Sigmoid colon (tissue), 7 donors: ENCODE measurements around the gene BOLL. TPM values are rescaled to one million over a fixed set of nuclear protein-coding genes. Genes with fewer than 3 reads are reported as not detected.

Source experiments
- DNase-seq: peaks from one replicate; pipeline ENCODE4 v3.0.0-alpha.2; 2019
- H3K27ac ChIP-seq, 4 donors: fragments of 200-600 bp; sonication (generic); one replicate each; pipeline ENCODE4 v1.5.1; 2016 to 2019; ENCODE audit warnings: mild to moderate bottlenecking in 1 of 4
- H3K27me3 ChIP-seq, 3 donors: fragments of 200-600 bp; sonication (generic); one replicate each; pipeline ENCODE4 v1.5.1; 2019; ENCODE audit warnings: mild to moderate bottlenecking in 1 of 3
- H3K36me3 ChIP-seq, 4 donors: fragments of 200-600 bp; sonication (generic); one replicate each; pipeline ENCODE4 v1.5.1; 2016 to 2019
- H3K4me1 ChIP-seq, 4 donors: fragments of 200-600 bp; sonication (generic); one replicate each; pipeline ENCODE4 v1.5.1; 2017 to 2019
- H3K4me3 ChIP-seq, 4 donors: fragments of 200-600 bp; sonication (generic); one replicate each; pipeline ENCODE4 v1.5.1; 2017 to 2019; ENCODE audit warnings: mild to moderate bottlenecking in 2 of 4, moderate library complexity in 1 of 4
- H3K9me3 ChIP-seq, 4 donors: fragments of 200-600 bp in 3 of 4; sonication (generic) in 3 of 4; one replicate each; pipeline versions ENCODE4 v1.5.1 to v1.6.1; 2013 to 2019
- CTCF ChIP-seq, 4 experiments: fragments of 450-650 bp in 3 of 4; fragments of 200-600 bp in 1 of 4; IDR thresholded peaks; one replicate each; pipeline ENCODE4 v1.5.1; 2016 to 2019; ENCODE audit warnings: antibody characterized with exemption in 4 of 4, mild to moderate bottlenecking in 3 of 4, moderate library complexity in 2 of 4
- EP300 ChIP-seq, 4 donors: sonication (generic); formaldehyde crosslinking; IDR thresholded peaks; one replicate each; pipeline ENCODE4 v1.6.1; 2017; ENCODE audit warnings: antibody characterized with exemption in 4 of 4
- POLR2A ChIP-seq, 2 donors: fragments of 450-650 bp; IDR thresholded peaks; one replicate each; pipeline ENCODE4 v1.6.1; 2016; ENCODE audit warnings: antibody characterized with exemption in 2 of 2, mild to moderate bottlenecking in 2 of 2, moderate library complexity in 2 of 2
- POLR2AphosphoS5 ChIP-seq, 4 donors: sonication (generic); formaldehyde crosslinking; IDR thresholded peaks; one replicate each; pipeline ENCODE4 v1.6.1; 2017; ENCODE audit warnings: antibody characterized with exemption in 4 of 4
- WGBS, 2 donors: extraction: QIAGEN DNeasy Blood & Tissue Kit; methylation state at CpG; one replicate each; pipeline ENCODE4 v1.1.7; 2013; 5-methylcytosine and 5-hydroxymethylcytosine counted together
- intact Hi-C: fragments of 100-400 bp; cut with DNase I; formaldehyde crosslinking; loops from one replicate; pipeline ENCODE4 v1.15.1; 2023
- polyA plus RNA-seq, 3 donors: library from polyadenylated mRNA; stranded (reverse); fragments of 200-250 nt; gene quantifications; one replicate each; pipeline ENCODE4 v1.2.3, GENCODE V29; 2013
- total RNA-seq, 4 donors: library from RNA; depleted of rRNA; stranded (reverse); fragments of >200 nt; gene quantifications; one replicate each; pipeline ENCODE4 v1.1.0, GENCODE V29; 2016
- donor health status: healthy with polysubstance abuse.
- donor health status: Bipolar disorder and iron deficiency.
- donor health status: healthy.

Gene BOLL
- total and polyA plus RNA-seq, 7 donors, result not detected

- DNase-seq, result peak; percentile 97
- TF ChIP-seq POLR2AphosphoS5 (IDR thresholded peaks at IDR 0.05) (peak; percentile 35 to 91 (median 65)), EP300 (IDR thresholded peaks at IDR 0.05) (no peak)
- Histone ChIP-seq H3K4me1 (peaks cover 0 to 48% (median 30%) of the 10 kb centered on the region in 4 donors), H3K9me3 (no peaks in the 10 kb centered on the region), H3K4me3 (peak within 1 kb of the TSS; percentile 51 to 95 (median 68)), H3K27ac (peak within 1 kb of the TSS; percentile 77 to 86 (median 84)), H3K36me3 (no peaks in the 10 kb centered on the region), H3K27me3 (no peaks in the 10 kb centered on the region)
- WGBS, 2 donors, result 0 to 1% methylated on average over 50 of the region's 50 CpGs
- intact Hi-C loops, result loop anchor here (2.0 to 10.0 kb wide), 4 partner anchors 97 to 1661 kb away; no protein-coding TSS in a partner anchor
Measured at GRCh38 chr2:197804049-197804757, 19.1 kb upstream of the BOLL start, which contains the start of gene PLCL1. Gene PLCL1 (plus strand): TSS chr2:197804593.

GRCh38 chr2:197803033-197803444, 17.9 kb upstream of the BOLL start:
- Histone ChIP-seq H3K27me3 (no peaks in the 10 kb centered on the region), H3K4me1 (peaks cover 0 to 37% (median 25%) of the 10 kb centered on the region in 4 donors), H3K4me3 (no peak overlapping the region), H3K36me3 (no peaks in the 10 kb centered on the region), H3K9me3 (no peaks in the 10 kb centered on the region), H3K27ac (peak overlapping the region in 3 of 4 donors; percentile 57 to 86 (median 86))
- TF ChIP-seq CTCF (IDR thresholded peaks at IDR 0.05) (peak; percentile 60 to 84 (median 74)), EP300 (IDR thresholded peaks at IDR 0.05) (no peak)
- intact Hi-C loops, result loop anchor here (1.0 to 10.0 kb wide), 3 partner anchors 252 to 1662 kb away; no protein-coding TSS in a partner anchor
- WGBS, 2 donors, result 21 to 26% methylated on average over 2 of the region's 2 CpGs
- no peak for DNase-seq

GRCh38 chr2:197801033-197801432, 15.9 kb upstream of the BOLL start:
- Histone ChIP-seq H3K9me3 (no peaks in the 10 kb centered on the region), H3K36me3 (no peaks in the 10 kb centered on the region), H3K4me1 (peaks cover 0 to 18% (median 11%) of the 10 kb centered on the region in 4 donors), H3K4me3 (no peak overlapping the region), H3K27ac (no peak overlapping the region), H3K27me3 (no peaks in the 10 kb centered on the region)
- intact Hi-C loops, result loop anchor here (10.0 kb wide), 2 partner anchors 254 to 1664 kb away; no protein-coding TSS in a partner anchor
- TF ChIP-seq CTCF (IDR thresholded peaks at IDR 0.05), result no peak
- no peak for TF ChIP-seq POLR2AphosphoS5 (IDR thresholded peaks at IDR 0.05)
- TF ChIP-seq EP300 (IDR thresholded peaks at IDR 0.05), result no peak
- no peak for TF ChIP-seq POLR2A (IDR thresholded peaks at IDR 0.05)
- DNase-seq, result no peak

- no peaks in the 10 kb centered on the region for H3K27me3 ChIP-seq
- H3K4me1 ChIP-seq, result peaks cover 0 to 12% (median 8%) of the 10 kb centered on the region in 4 donors
- TF ChIP-seq EP300 (IDR thresholded peaks at IDR 0.05), result no peak
- no peak for TF ChIP-seq POLR2A (IDR thresholded peaks at IDR 0.05)
- TF ChIP-seq POLR2AphosphoS5 (IDR thresholded peaks at IDR 0.05), result no peak
- TF ChIP-seq CTCF (IDR thresholded peaks at IDR 0.05), result no peak
- H3K36me3 ChIP-seq, result no peaks in the 10 kb centered on the region
- no peak for DNase-seq
- no peaks in the 10 kb centered on the region for H3K9me3 ChIP-seq
- no peak overlapping the region for H3K27ac ChIP-seq
- intact Hi-C loops, result loop anchor here (10.0 kb wide), 2 partner anchors 255 to 1665 kb away; no protein-coding TSS in a partner anchor
- WGBS, 2 donors, result 84 to 87% methylated on average over 2 of the region's 2 CpGs
- no peak overlapping the region for H3K4me3 ChIP-seq
Measured at GRCh38 chr2:197800091-197800490, 15.0 kb upstream of the BOLL start.

- no peak overlapping the region for H3K4me3 ChIP-seq
- H3K9me3 ChIP-seq, result no peaks in the 10 kb centered on the region
- no peaks in the 10 kb centered on the region for H3K36me3 ChIP-seq
- no peak overlapping the region for H3K27ac ChIP-seq
- TF ChIP-seq POLR2A (IDR thresholded peaks at IDR 0.05), result no peak
- no peak for TF ChIP-seq POLR2AphosphoS5 (IDR thresholded peaks at IDR 0.05)
- no peak for TF ChIP-seq EP300 (IDR thresholded peaks at IDR 0.05)
- no peak for TF ChIP-seq CTCF (IDR thresholded peaks at IDR 0.05)
- no peak for DNase-seq
- intact Hi-C loops, result no loop called here
- peaks cover 0 to 12% (median 7%) of the 10 kb centered on the region in 4 donors for H3K4me1 ChIP-seq
- no peaks in the 10 kb centered on the region for H3K27me3 ChIP-seq
- 42 to 71% methylated on average over 3 of the region's 3 CpGs for WGBS, 2 donors
Measured at GRCh38 chr2:197799068-197799467, 13.9 kb upstream of the BOLL start.
